PC-9 (cell line): ENCODE data around the gene KIN.
"Not testable (repeated sequence)": the region's sequence is repeated elsewhere in the genome, so short reads cannot be mapped to it uniquely, and the experiment has no call there.

Experiments
- EZH2 ChIP-seq: fragments of 200-600 bp; sonication (generic); IDR thresholded peaks from 2 replicates; pipeline ENCODE4 v1.8.0; 2017; ENCODE audit warnings: antibody characterized with exemption, low read depth
- TF ChIP-seq, protein P1 (sequence below): fragments of 200-600 bp; sonication (generic); conservative IDR thresholded peaks from 2 replicates; pipeline ENCODE4 v1.6.1; 2017; ENCODE audit warnings: mixed run types, antibody characterized with exemption, mild to moderate bottlenecking, moderate library complexity

DNA sequence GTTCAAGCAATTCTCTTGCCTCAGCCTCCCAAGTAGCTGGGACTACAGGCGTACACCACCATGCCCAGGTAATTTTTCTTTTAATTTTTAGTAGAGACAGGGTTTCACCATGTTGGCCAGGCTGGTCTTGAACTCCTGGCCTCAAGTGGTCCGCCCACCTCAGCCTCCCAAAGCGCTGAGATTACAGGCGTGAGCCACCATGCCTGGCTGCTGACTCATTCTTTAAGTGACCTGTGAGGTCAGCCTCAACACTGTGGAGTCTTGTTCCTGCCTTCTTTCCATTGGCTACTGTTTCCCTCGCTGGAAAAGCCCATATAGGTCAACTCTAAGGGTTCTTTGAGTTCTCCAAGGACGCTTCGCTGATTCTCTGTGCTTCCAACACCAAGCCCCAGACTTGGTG, 39.2 kb downstream of the KIN start:
- TF ChIP-seq, protein P1, sequence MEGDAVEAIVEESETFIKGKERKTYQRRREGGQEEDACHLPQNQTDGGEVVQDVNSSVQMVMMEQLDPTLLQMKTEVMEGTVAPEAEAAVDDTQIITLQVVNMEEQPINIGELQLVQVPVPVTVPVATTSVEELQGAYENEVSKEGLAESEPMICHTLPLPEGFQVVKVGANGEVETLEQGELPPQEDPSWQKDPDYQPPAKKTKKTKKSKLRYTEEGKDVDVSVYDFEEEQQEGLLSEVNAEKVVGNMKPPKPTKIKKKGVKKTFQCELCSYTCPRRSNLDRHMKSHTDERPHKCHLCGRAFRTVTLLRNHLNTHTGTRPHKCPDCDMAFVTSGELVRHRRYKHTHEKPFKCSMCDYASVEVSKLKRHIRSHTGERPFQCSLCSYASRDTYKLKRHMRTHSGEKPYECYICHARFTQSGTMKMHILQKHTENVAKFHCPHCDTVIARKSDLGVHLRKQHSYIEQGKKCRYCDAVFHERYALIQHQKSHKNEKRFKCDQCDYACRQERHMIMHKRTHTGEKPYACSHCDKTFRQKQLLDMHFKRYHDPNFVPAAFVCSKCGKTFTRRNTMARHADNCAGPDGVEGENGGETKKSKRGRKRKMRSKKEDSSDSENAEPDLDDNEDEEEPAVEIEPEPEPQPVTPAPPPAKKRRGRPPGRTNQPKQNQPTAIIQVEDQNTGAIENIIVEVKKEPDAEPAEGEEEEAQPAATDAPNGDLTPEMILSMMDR = not testable (repeated sequence)
- not testable (repeated sequence) for TF ChIP-seq EZH2
